Kidney (tissue), 14 donors: ENCODE measurements around the gene CLUH. TPM values are rescaled to one million over a fixed set of nuclear protein-coding genes. Genes with fewer than 3 reads are reported as not detected.
A peak's percentile ranks its signal among the peaks of the same experiment; 100 is the strongest.

ENCODE experiments used
- DNase-seq, 5 donors: peaks; one replicate each; pipeline ENCODE4 v3.0.0-alpha.2; 2013 to 2020
- FAIRE-seq: peaks from 2 replicates; lab custom pipeline; 2012; peaks lifted over from hg19 to GRCh38; lab: Jason Lieb, UNC
- H3K27ac ChIP-seq, 2 donors: one replicate each; pipeline ENCODE4 v1.7.0; 2013; ENCODE audit warnings: low read depth in 2 of 2, low read length in 2 of 2, inconsistent platforms in 1 of 2
- H3K27me3 ChIP-seq: one replicate; pipeline ENCODE4 v1.7.1; 2013; ENCODE audit warnings: low read length, inconsistent platforms; ENCODE audit not compliant: control insufficient read depth, insufficient read depth
- H3K36me3 ChIP-seq, 3 donors: one replicate each; pipeline versions ENCODE4 v1.7.0 to v1.7.1; 2013; ENCODE audit warnings: low read length in 3 of 3, control low read depth in 1 of 3, inconsistent platforms in 1 of 3; ENCODE audit not compliant: insufficient read depth in 3 of 3, control insufficient read depth in 2 of 3
- H3K4me1 ChIP-seq, 3 donors: one replicate each; pipeline versions ENCODE4 v1.7.0 to v1.7.1; 2013; ENCODE audit warnings: low read length in 3 of 3, inconsistent platforms in 1 of 3, low read depth in 1 of 3; ENCODE audit not compliant: control insufficient read depth in 2 of 3, insufficient read depth in 2 of 3
- H3K4me3 ChIP-seq, 3 donors: one replicate each; pipeline versions ENCODE4 v1.7.0 to v1.8.1; 2013; ENCODE audit warnings: low read length in 3 of 3, control low read depth in 1 of 3, inconsistent platforms in 1 of 3
- H3K9ac ChIP-seq, 3 donors: one replicate each; pipeline versions ENCODE4 v1.7.0 to v1.7.1; 2013; ENCODE audit warnings: low read length in 3 of 3, control low read depth in 1 of 3, inconsistent platforms in 1 of 3
- H3K9me3 ChIP-seq, 3 donors: one replicate each; pipeline versions ENCODE4 v1.7.0 to v1.7.1; 2013; ENCODE audit warnings: low read length in 3 of 3, control low read depth in 1 of 3, inconsistent platforms in 1 of 3; ENCODE audit not compliant: control insufficient read depth in 2 of 3, insufficient read depth in 1 of 3
- intact Hi-C: fragments of 100-400 bp; cut with DNase I; formaldehyde crosslinking; loops from one replicate; pipeline ENCODE4 v1.11.1; 2022
- polyA plus RNA-seq: library from polyadenylated mRNA; stranded (reverse); fragments of 350-450 nt; fragmentation: Illumina TruSeq; extraction: RNeasy Lipid Tissue Mini Kit (QIAGEN cat#74804); gene quantifications from one replicate; pipeline ENCODE4 v1.2.3, GENCODE V29; 2014; ENCODE audit warnings: low read depth, low replicate concordance; ENCODE audit not compliant: insufficient read depth
- total RNA-seq: library from RNA; stranded (reverse); fragmentation: NEBNext Ultra II Directional; extraction: Animal tissue kit (Norgen Biotek cat#: 25700); gene quantifications from one replicate; pipeline ENCODE4 v1.2.1, GENCODE V29; 2021
- TF ChIP-seq, protein P1 (sequence below): IDR thresholded peaks from 3 replicates; pipeline ENCODE4 v1.5.1; 2012; ENCODE audit warnings: mild to moderate bottlenecking, moderate library complexity, borderline replicate concordance; ENCODE audit not compliant: insufficient read depth; ENCODE audit errors: extremely low read depth
- donor health status: control.
- donor health status: control.
- donor health status: control.
- donor health status: control.
- donor health status: control.
- donor health status: DM: yes; HTN: yes; CAD: no.
- donor health status: Normal renal cell carcinoma (clear cell type).

The CLUH gene
- total and polyA plus RNA-seq, 2 donors from 2014 or later, result 49.5 to 93.1 TPM

DNA sequence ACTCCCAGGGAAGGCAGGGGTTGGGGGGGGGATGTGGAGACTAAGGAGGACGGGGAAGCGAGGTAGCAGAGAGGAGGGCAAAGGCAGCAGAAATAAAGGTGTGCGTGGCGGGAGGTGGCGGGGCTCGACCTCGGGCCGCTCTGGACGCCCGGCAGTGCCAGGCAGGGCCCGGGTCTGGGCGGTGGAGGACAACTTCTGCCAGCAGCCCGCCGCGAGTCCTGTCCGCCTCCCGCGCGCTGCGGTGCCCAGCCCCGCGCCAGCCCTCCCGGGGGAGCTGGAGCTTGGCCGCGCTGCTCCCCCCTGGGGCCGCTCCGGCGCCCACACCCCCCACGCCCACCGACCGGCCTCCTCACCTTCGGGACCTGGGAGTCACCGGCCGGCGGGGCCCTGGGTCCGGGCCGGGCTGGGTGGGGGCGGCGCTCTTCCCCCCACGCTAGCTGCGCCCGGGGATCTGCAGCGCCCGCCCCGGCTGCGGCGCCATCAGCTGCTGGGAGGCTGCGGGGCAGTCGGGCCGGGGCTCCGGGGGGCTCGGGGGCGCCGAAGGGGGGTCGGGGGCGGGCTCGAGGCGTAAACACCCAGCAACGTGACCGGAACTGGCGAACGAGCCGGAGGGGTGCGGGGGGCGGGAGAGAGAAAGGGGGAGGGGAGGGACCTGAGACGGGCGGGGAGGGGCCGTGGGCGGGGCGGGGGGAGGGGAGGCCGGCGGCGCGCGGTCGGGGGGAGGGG is 37.7 kb upstream of the CLUH start, which contains the start of gene CCDC92B:
Gene CCDC92B (minus strand): TSS at position 595 of the 726 bp plus-strand sequence. CDS start 14,507 bp downstream, outside the sequence.
- TF ChIP-seq, protein P1, sequence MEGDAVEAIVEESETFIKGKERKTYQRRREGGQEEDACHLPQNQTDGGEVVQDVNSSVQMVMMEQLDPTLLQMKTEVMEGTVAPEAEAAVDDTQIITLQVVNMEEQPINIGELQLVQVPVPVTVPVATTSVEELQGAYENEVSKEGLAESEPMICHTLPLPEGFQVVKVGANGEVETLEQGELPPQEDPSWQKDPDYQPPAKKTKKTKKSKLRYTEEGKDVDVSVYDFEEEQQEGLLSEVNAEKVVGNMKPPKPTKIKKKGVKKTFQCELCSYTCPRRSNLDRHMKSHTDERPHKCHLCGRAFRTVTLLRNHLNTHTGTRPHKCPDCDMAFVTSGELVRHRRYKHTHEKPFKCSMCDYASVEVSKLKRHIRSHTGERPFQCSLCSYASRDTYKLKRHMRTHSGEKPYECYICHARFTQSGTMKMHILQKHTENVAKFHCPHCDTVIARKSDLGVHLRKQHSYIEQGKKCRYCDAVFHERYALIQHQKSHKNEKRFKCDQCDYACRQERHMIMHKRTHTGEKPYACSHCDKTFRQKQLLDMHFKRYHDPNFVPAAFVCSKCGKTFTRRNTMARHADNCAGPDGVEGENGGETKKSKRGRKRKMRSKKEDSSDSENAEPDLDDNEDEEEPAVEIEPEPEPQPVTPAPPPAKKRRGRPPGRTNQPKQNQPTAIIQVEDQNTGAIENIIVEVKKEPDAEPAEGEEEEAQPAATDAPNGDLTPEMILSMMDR, result no peak
- intact Hi-C loops, result no loop called here
- DNase-seq, result no peak
- Histone ChIP-seq H3K27ac (no peak within 1 kb of the TSS), H3K36me3 (no peaks in the 10 kb centered on the region), H3K4me3 (no peak within 1 kb of the TSS), H3K9ac (no peak within 1 kb of the TSS), H3K27me3 (peaks cover 6% of the 10 kb centered on the region), H3K4me1 (no peaks in the 10 kb centered on the region), H3K9me3 (no peaks in the 10 kb centered on the region)
- FAIRE-seq, result no peak

DNA sequence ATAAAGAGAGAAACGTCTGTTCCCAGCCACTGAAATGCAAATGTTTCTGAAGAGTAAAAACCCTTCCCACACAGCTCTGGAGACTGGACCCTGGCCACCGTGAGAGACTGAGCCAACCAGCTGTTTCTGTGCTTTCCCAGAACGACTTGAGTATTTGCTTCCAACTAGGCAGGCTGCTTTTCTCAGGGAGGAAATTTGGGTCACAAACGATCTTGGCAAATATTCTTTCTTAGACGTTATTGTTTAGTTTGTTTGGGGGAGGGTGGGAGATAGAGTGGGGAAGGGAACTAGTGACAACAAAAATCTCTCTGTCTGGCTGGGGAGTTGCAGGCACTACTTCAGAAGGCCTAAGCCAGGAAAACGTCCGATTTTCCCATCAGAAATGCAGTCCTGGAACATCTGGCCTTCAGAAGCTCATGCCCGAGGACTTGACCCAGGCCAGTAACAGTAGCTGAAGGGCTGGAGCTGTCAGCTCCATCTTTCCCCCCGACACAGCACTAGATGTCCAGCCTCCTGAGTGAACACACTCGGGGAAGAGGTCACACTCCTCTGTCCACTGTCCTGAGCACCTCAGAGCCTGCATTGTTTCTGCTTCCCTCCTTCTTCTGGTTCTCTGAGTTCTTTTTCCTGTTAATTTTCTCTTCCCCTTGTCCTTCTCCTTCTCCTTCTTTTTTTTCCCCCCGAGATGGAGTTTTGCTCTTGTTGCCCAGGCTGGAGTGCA is 33.9 kb upstream of the CLUH start:
- FAIRE-seq, result no peak
- Histone ChIP-seq H3K4me3 (no peak overlapping the region), H3K27ac (no peak overlapping the region), H3K4me1 (no peaks in the 10 kb centered on the region), H3K9ac (no peak overlapping the region), H3K36me3 (no peaks in the 10 kb centered on the region), H3K9me3 (no peaks in the 10 kb centered on the region), H3K27me3 (peaks cover 6% of the 10 kb centered on the region)
- TF ChIP-seq, protein P1, result no peak
- intact Hi-C loops, result no loop called here
- DNase-seq, result peak in 1 of 5 donors; percentile 74

DNA sequence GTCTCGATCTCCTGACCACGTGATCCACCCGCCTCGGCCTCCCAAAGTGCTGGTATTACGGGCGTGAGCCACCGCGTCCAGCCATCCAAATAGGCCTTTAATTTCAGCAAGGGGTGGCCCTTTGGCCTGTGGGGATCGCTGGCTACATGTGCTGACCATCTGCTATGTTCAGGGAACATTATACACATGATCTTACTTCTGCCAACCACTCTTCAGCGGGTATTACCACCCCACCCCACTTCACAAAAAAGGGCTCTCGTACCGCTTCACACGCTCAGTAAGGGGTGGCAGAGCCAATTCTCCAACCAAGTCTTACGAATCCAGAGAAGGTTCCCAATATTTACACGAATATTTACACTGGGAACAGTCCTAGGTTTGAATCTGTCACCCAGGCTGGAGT is 26.1 kb upstream of the CLUH start:
- H3K27ac ChIP-seq, result no peak overlapping the region
- TF ChIP-seq, protein P1, result no peak
- DNase-seq (no peak), FAIRE-seq (no peak)
- intact Hi-C loops, result no loop called here
- H3K4me3 ChIP-seq, result no peak overlapping the region
- H3K9ac ChIP-seq, result no peak overlapping the region
- no peaks in the 10 kb centered on the region for H3K36me3 ChIP-seq
- no peaks in the 10 kb centered on the region for H3K4me1 ChIP-seq
- H3K27me3 ChIP-seq, result no peaks in the 10 kb centered on the region
- H3K9me3 ChIP-seq, result no peaks in the 10 kb centered on the region
